Activated T-cell treated with anti-CD3 and anti-CD28 coated beads for 48 hours (primary cell): ENCODE measurements around the gene LHX3.

Source experiments
- DNase-seq: peaks from one replicate; pipeline ENCODE4 v3.0.0-alpha.2; 2020; ENCODE audit warnings: low read depth

LHX3 gene

DNA sequence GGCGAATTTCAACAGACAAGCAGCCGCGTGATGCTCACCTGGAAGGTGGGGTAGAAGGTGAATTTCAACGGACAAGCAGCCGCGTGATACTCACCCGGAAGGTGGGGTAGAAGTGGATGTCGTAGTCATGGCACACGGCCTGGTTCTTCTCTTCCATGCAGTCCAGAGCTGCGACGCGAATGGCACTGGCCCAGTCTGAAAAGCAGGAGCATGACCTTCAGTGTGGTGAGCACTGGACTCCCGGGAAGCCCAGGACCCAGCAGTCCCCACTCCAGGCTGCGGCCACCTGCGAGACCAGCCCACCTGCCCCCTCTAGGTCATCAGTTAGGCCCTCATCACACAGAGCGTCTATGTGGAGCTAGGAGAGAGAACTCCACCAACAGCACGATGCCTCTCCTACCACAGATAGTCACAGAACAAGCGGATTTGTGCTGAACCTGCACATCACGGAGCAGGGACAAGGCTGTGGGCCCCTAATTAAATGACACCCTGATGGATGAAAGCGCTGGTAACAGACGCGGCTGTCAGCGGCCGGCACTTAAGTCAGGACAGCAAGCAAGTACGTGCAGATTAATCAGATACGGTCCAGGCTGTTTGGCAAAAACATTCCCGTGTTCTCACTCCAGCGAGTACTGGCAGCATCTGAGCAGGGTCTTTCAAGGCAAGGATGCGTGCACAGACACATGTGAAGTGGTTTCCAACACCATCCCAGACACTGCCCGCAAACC lies 21.9 kb upstream of the LHX3 start:
- DNase-seq = no peak

DNA sequence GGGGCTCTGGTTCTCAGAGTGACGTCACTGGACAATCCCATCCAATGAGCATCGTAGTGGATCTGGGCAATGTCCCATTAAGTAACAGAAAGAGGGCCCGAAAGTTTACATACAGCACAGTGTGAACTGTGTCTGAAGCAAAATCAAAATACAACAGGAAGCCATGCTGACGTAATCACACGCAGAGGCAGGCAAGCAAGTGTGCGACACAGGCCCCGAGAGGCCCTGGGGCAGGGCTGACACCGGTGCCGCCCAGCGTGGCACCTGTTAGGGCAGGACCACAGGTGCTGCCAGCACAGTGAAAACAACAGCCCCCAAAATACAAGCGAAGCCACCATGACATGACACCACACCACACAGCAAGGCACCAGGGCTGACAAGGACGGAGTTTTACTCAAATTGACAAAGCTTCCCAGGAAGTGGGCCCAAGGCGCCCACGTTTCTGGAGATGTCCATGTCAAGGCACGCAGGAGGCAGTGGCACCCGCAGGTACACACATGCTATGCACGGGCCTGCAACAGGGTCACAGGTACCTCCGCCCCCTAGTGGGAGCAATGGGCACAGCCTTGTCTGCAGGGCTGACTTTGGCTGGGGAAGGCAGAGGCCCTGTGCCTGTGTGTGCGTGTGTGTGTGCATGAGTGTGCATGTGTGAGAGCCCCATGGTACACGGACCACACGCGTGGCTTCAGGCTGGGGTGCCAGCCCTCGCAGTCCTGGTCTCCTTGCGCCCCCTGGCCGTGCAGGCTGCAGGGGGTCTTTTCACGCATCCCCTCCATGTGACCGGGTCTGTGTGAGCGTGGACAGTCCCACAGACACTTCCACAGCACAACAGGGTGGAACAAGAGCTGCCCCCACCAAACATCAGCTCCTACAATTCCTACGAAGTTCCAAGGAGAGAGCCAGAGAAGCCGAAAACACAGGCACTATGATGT lies 21.1 kb upstream of the LHX3 start:
- peak; percentile 59 for DNase-seq

GRCh38 chr9:136225366-136225747 lies 20.4 kb upstream of the LHX3 start:
- no peak for DNase-seq

DNA sequence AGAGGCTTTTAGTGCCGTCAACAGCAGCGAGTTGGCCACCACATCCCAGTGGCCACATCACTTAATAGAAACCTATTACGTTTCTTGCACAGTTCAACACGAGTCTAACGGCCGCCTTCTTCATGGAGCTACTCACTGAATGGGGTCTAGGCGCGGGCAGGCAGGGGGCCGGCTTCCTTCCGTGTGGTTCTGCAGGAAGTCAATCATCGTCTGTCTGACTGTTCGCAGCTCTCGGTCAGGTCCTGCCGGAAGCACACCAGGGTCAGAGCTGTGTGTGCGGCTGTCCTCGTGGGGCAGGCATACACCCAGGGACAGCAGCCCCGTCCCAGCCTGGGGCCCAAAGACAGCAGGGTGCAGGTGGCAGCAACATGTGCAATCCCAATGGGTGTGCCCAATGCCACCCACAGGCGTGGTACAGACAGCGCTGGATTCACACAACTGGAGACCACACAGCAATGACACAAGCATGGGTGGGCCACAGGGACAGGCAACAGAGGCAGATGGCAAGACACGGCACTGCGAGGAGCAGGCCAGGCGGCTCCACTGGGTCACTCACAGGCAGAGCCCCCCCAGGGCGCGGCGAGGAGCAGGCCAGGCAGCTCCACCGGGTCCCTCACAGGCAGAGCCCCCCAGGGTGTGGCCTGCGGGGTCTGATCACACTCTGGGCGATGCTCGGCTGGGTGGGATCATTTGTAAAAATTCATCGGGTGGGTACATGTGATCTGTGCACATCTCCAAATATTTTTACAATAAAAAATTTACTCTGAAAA lies 19.1 kb upstream of the LHX3 start:
- no peak for DNase-seq

DNA sequence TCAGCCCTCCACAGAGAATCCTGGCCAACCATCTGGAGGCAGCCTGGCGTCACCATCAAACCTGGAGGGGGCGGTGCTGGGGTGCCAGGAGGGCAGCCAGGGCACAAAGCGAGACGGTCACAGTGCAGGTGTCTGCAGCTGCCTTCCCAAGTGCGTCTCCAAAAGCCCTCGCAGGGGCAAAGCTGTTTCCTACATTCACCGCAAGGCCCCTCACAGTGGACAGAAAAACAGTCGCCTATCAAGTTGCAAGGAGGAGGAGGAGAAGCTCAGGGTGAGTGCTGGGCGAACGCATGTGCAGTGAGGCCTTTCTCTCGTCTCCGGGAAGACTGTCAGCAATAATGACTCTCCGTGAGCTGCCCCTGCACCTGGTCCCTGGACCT lies 18.0 kb upstream of the LHX3 start:
- no peak for DNase-seq

- DNase-seq = no peak
Measured at GRCh38 chr9:136222166-136222905, 17.4 kb upstream of the LHX3 start.

- DNase-seq = no peak
Measured at GRCh38 chr9:136220017-136220729, 15.2 kb upstream of the LHX3 start.

DNA sequence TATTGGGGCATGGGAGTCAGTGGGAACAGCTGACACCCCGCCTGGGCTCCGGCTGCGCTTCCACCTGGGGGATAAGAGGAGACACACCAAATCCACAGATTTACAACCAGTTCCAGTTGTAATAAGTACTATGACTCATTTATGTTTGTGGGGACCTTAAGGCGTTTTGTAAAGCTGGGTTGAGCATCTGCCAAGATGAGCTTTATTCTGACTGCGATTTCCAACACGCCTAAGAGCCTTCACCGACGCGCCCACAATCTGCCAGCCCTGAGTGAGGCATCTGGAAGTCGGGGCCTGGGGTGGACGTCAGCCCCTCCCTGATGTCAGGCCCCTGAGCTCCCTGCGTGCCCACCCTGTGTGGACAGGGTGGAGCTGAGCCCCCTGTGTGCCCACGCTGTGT lies 14.3 kb upstream of the LHX3 start:
- DNase-seq = no peak

- DNase-seq = no peak
Measured at GRCh38 chr9:136218673-136219072, 13.7 kb upstream of the LHX3 start.

GRCh38 chr9:136218271-136218670 lies 13.3 kb upstream of the LHX3 start:
- DNase-seq = no peak

GRCh38 chr9:136216541-136217244 lies 11.8 kb upstream of the LHX3 start:
- DNase-seq = no peak

- no peak for DNase-seq
Measured at GRCh38 chr9:136213733-136214132, 8.8 kb upstream of the LHX3 start.

DNA sequence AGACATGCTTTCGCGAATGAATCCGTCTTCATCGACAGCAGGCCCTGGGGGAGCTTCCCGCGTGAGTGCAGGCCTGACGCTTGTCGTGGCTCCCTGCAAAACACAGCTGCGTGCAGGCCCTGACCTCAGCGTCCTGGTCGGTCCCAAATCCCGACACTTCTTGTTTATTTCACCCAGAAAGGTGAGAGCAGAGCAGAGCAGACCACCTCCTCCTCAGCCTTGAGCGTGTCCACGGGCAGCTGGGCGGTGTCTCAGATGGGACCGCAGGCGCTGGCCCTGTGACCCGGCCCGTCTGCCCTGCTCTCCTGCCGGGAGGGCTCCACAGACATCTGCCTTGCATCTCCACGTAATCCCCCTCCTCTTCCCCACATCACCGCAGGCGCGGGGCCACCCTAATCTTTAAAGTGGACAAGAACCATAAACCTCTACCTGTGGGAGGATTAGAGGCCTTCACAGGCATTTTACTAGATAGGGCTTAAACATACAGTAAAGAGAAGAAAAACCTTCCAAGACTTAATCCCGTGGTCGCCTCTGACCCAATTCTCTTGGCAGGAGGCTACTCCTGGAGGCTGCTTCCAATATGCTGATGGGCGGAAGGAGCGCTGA lies 7.5 kb upstream of the LHX3 start:
- no peak for DNase-seq

- DNase-seq = no peak
Measured at GRCh38 chr9:136211441-136212344, 6.8 kb upstream of the LHX3 start.

DNA sequence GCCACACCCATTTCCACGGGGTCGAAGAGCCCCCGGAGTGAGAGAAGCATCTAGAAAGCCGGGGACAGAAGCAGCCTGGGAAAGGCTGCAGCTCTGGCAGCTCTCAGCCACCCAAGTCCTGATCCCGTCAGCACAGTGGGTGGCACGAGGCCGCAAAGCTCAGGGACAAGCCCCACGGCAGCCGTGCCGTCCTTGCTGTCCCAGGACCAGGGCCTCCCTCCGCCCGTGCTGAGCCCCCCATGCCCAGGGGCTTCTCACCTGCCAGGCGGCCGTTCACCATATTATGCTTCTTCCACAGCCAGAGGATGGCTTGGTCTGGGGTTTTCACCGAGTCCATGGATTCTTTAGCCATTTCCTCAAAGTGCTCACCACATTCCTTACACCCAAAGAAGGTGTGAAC lies 6.1 kb upstream of the LHX3 start:
- DNase-seq = no peak

GRCh38 chr9:136210276-136210675 lies 5.3 kb upstream of the LHX3 start:
- DNase-seq = no peak

DNA sequence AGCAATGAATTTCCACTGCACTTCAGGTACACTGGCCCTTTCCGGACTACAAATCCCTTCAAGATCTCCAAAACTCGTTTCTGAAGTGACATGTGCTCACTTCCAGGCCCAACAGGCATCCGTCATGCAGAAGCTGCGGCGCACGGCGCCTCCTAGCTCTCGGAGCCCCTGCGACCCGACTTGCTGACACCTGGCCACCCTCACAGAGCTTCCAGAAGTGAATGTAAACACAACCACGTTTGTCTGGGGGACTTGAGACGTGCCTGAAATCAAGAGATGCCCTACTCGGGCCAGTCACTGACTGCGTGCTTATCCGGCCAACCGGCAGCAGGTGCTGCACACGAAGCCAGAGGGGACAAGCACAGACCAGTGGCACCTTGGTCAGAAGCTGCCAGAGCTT lies 4.9 kb upstream of the LHX3 start:
- no peak for DNase-seq

GRCh38 chr9:136209232-136209631 lies 4.3 kb upstream of the LHX3 start:
- DNase-seq = no peak

- no peak for DNase-seq
Measured at GRCh38 chr9:136208675-136209074, 3.7 kb upstream of the LHX3 start.
